Measurements from ENCODE around the gene SLC8A1. TPM values are rescaled to one million over a fixed set of nuclear protein-coding genes. Genes with fewer than 3 reads are reported as not detected.

SLC8A1 gene
- total and polyA plus RNA-seq, 2 donors (not counting 1 experiment from before 2014, with no cell fraction given) = 0.07 to 0.20 TPM

GRCh38 chr2:40363631-40364030 lies 88.3 kb downstream of the SLC8A1 start:
- no peaks in the 10 kb centered on the region for H3K27me3 Mint-ChIP-seq
- Histone ChIP-seq H3K79me2 (ENCODE audit: control insufficient read depth, insufficient read depth, low read length) (no peaks in the 10 kb centered on the region), H3K27me3 (replicated peaks in 1 of 4; ENCODE audit: control extremely low read depth in 1 of 4, control insufficient read depth in 3 of 4, insufficient read depth in 4 of 4, low read length in 3 of 4) (no peaks in the 10 kb centered on the region), H3K9ac (ENCODE audit: low read length) (no peak overlapping the region), H3K4me1 (ENCODE audit: control insufficient read depth in 2 of 2, insufficient read depth in 2 of 2, low read length in 2 of 2) (peaks cover 0 to 9% of the 10 kb centered on the region in 2 donors), H2AFZ (ENCODE audit: insufficient read depth, low read depth, low read length, poor library complexity, severe bottlenecking) (peak overlapping the region; percentile 3), H3K36me3 (replicated peaks in 1 of 2; ENCODE audit: control extremely low read depth in 1 of 2, control insufficient read depth in 1 of 2, extremely low read depth in 1 of 2, insufficient read depth in 2 of 2, low read length in 1 of 2) (no peaks in the 10 kb centered on the region), H3K9me3 (ENCODE audit: control extremely low read depth in 1 of 3, control insufficient read depth in 2 of 3, insufficient read depth in 1 of 3, low read length in 2 of 3) (no peaks in the 10 kb centered on the region), H3K4me3 (ENCODE audit: control extremely low read depth in 1 of 5, extremely low read depth in 1 of 5, insufficient read depth in 1 of 5, low read depth in 2 of 5, low read length in 4 of 5) (no peak overlapping the region), H4K20me1 (ENCODE audit: control insufficient read depth, insufficient read depth, low read length, poor library complexity, severe bottlenecking) (no peaks in the 10 kb centered on the region), H3K27ac (ENCODE audit: low read length in 2 of 2) (no peak overlapping the region), H3K4me2 (replicated peaks; ENCODE audit: low read depth, low read length, poor library complexity, severe bottlenecking) (peak overlapping the region; percentile 28)
- no peaks in the 10 kb centered on the region for H3K9me3 Mint-ChIP-seq (ENCODE audit: insufficient read depth)
- intact Hi-C loops (cut with micrococcal nuclease) = no loop called here
- DNase-seq (peak; percentile 18), ATAC-seq (ENCODE audit: low read depth) (peak; percentile 56)
- peaks cover 16% of the 10 kb centered on the region for H3K4me1 Mint-ChIP-seq
- ChIA-PET CTCF (no interaction called here), POLR2A (no interaction called here)
- TF ChIP-seq, protein P1, sequence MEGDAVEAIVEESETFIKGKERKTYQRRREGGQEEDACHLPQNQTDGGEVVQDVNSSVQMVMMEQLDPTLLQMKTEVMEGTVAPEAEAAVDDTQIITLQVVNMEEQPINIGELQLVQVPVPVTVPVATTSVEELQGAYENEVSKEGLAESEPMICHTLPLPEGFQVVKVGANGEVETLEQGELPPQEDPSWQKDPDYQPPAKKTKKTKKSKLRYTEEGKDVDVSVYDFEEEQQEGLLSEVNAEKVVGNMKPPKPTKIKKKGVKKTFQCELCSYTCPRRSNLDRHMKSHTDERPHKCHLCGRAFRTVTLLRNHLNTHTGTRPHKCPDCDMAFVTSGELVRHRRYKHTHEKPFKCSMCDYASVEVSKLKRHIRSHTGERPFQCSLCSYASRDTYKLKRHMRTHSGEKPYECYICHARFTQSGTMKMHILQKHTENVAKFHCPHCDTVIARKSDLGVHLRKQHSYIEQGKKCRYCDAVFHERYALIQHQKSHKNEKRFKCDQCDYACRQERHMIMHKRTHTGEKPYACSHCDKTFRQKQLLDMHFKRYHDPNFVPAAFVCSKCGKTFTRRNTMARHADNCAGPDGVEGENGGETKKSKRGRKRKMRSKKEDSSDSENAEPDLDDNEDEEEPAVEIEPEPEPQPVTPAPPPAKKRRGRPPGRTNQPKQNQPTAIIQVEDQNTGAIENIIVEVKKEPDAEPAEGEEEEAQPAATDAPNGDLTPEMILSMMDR (IDR thresholded peaks at IDR 0.05) = no peak
- TF ChIP-seq EZH2 (IDR thresholded peaks at IDR 0.05; ENCODE audit: borderline replicate concordance, insufficient read depth, low read depth, low read length, poor library complexity, severe bottlenecking) = no peak
- no peak overlapping the region for H3K27ac Mint-ChIP-seq
- H3K4me3 Mint-ChIP-seq = peak overlapping the region; percentile 45
- WGBS (ENCODE audit: insufficient coverage) = no CpG with 5 or more reads among the region's 6 CpGs

- H3K4me2 ChIP-seq (replicated peaks; ENCODE audit: low read depth, low read length, poor library complexity, severe bottlenecking) = peak overlapping the region; percentile 28
- no peaks in the 10 kb centered on the region for H3K9me3 Mint-ChIP-seq (ENCODE audit: insufficient read depth)
- ATAC-seq (ENCODE audit: low read depth) (no peak), DNase-seq (no peak)
- no peaks in the 10 kb centered on the region for H3K27me3 Mint-ChIP-seq
- no peak overlapping the region for H3K27ac ChIP-seq (ENCODE audit: low read length in 2 of 2)
- peak overlapping the region; percentile 45 for H3K4me3 Mint-ChIP-seq
- H3K9ac ChIP-seq (ENCODE audit: low read length) = no peak overlapping the region
- H3K27me3 ChIP-seq (replicated peaks in 1 of 4; ENCODE audit: control extremely low read depth in 1 of 4, control insufficient read depth in 3 of 4, insufficient read depth in 4 of 4, low read length in 3 of 4) = no peaks in the 10 kb centered on the region
- no peaks in the 10 kb centered on the region for H3K79me2 ChIP-seq (ENCODE audit: control insufficient read depth, insufficient read depth, low read length)
- ChIA-PET POLR2A (no interaction called here), CTCF (no interaction called here)
- H3K9me3 ChIP-seq (ENCODE audit: control extremely low read depth in 1 of 3, control insufficient read depth in 2 of 3, insufficient read depth in 1 of 3, low read length in 2 of 3) = no peaks in the 10 kb centered on the region
- H3K4me1 Mint-ChIP-seq = peaks cover 16% of the 10 kb centered on the region
- intact Hi-C loops (cut with micrococcal nuclease) = no loop called here
- TF ChIP-seq, protein P1 (IDR thresholded peaks at IDR 0.05) = no peak
- no peak for TF ChIP-seq EZH2 (IDR thresholded peaks at IDR 0.05; ENCODE audit: borderline replicate concordance, insufficient read depth, low read depth, low read length, poor library complexity, severe bottlenecking)
- peaks cover 0 to 9% of the 10 kb centered on the region in 2 donors for H3K4me1 ChIP-seq (ENCODE audit: control insufficient read depth in 2 of 2, insufficient read depth in 2 of 2, low read length in 2 of 2)
- WGBS (ENCODE audit: insufficient coverage) = no CpG with 5 or more reads among the region's 1 CpG
- H3K27ac Mint-ChIP-seq = no peak overlapping the region
- H4K20me1 ChIP-seq (ENCODE audit: control insufficient read depth, insufficient read depth, low read length, poor library complexity, severe bottlenecking) = no peaks in the 10 kb centered on the region
- no peaks in the 10 kb centered on the region for H3K36me3 ChIP-seq (replicated peaks in 1 of 2; ENCODE audit: control extremely low read depth in 1 of 2, control insufficient read depth in 1 of 2, extremely low read depth in 1 of 2, insufficient read depth in 2 of 2, low read length in 1 of 2)
- H2AFZ ChIP-seq (ENCODE audit: insufficient read depth, low read depth, low read length, poor library complexity, severe bottlenecking) = peak overlapping the region; percentile 3
- no peak overlapping the region for H3K4me3 ChIP-seq (ENCODE audit: control extremely low read depth in 1 of 5, extremely low read depth in 1 of 5, insufficient read depth in 1 of 5, low read depth in 2 of 5, low read length in 4 of 5)
Observed at GRCh38 chr2:40363231-40363630, 88.7 kb downstream of the SLC8A1 start.

All from B cell (primary cell).